NCI-H1694 treated with DMSO at 0.1 percent for 48 hours (cell line): ENCODE measurements around the gene VTI1B.
"Not testable (repeated sequence)": the region's sequence is repeated elsewhere in the genome, so short reads cannot be mapped to it uniquely, and the experiment has no call there.

ENCODE experiments used
- DNase-seq: peaks from one replicate; lab custom pipeline; 2025; lab: John Stamatoyannopoulos, UW

The VTI1B gene

GRCh38 chr14:67674480-67675218 lies at the start of gene VTI1B:
Gene VTI1B, minus strand, starts transcription at chr14:67674632. Its CDS starts 143 bp downstream, at chr14:67674489.
- peak; percentile 73 for DNase-seq

GRCh38 chr14:67722293-67722692 lies 47.9 kb upstream of the VTI1B start:
- peak; percentile 53 for DNase-seq

- DNase-seq = no peak
Observed at GRCh38 chr14:67721875-67722274, 47.4 kb upstream of the VTI1B start.

GRCh38 chr14:67719866-67720265 lies 45.4 kb upstream of the VTI1B start:
- DNase-seq = no peak

- DNase-seq = not testable (repeated sequence)
Observed at GRCh38 chr14:67719385-67719784, 45.0 kb upstream of the VTI1B start.

GRCh38 chr14:67718265-67718664 lies 43.8 kb upstream of the VTI1B start:
- DNase-seq = no peak

GRCh38 chr14:67717048-67717447 lies 42.6 kb upstream of the VTI1B start:
- no peak for DNase-seq

GRCh38 chr14:67710209-67710608 lies 35.8 kb upstream of the VTI1B start:
- DNase-seq = no peak

- DNase-seq = not testable (repeated sequence)
Observed at GRCh38 chr14:67709796-67710195, 35.4 kb upstream of the VTI1B start.

GRCh38 chr14:67709346-67709745 lies 34.9 kb upstream of the VTI1B start:
- DNase-seq = not testable (repeated sequence)

GRCh38 chr14:67705211-67705610 lies 30.8 kb upstream of the VTI1B start:
- DNase-seq = no peak

- DNase-seq = peak; percentile 73
Observed at GRCh38 chr14:67704484-67705089, 30.2 kb upstream of the VTI1B start.

GRCh38 chr14:67703997-67704396 lies 29.6 kb upstream of the VTI1B start:
- DNase-seq = no peak

GRCh38 chr14:67701492-67701891 lies 27.1 kb upstream of the VTI1B start, which contains the start of gene RDH12:
Gene RDH12, plus strand, starts transcription at chr14:67701886. Its CDS starts 20,757 bp downstream, at chr14:67722643.
- not testable (repeated sequence) for DNase-seq

GRCh38 chr14:67698179-67698578 lies 23.7 kb upstream of the VTI1B start:
- DNase-seq = no peak

- no peak for DNase-seq
Observed at GRCh38 chr14:67697006-67697405, 22.6 kb upstream of the VTI1B start.

GRCh38 chr14:67695394-67695949 lies 21.0 kb upstream of the VTI1B start, which contains the start of gene RDH11:
Gene RDH11, minus strand, starts transcription at chr14:67695764. Its CDS starts 61 bp downstream, at chr14:67695703.
- DNase-seq = peak; percentile 97

- DNase-seq = peak; percentile 71
Observed at GRCh38 chr14:67694791-67695393, 20.5 kb upstream of the VTI1B start.

- no peak for DNase-seq
Observed at GRCh38 chr14:67690011-67690410, 15.6 kb upstream of the VTI1B start.

- no peak for DNase-seq
Observed at GRCh38 chr14:67683842-67684241, 9.4 kb upstream of the VTI1B start.

GRCh38 chr14:67680941-67681340 lies 6.5 kb upstream of the VTI1B start:
- DNase-seq = no peak

- no peak for DNase-seq
Observed at GRCh38 chr14:67680121-67680602, 5.7 kb upstream of the VTI1B start.
